Dedifferentiated amniotic fluid mesenchymal stem cell (primary cell): ENCODE results near the gene PDCD7.
"Not testable (repeated sequence)": the region's sequence is repeated elsewhere in the genome, so short reads cannot be mapped to it uniquely, and the experiment has no call there.

Experiments used
- DNase-seq: peaks from one replicate; pipeline ENCODE4 v3.0.0-alpha.2; 2016; ENCODE audit errors: extremely low spot score

Gene PDCD7

GRCh38 chr15:65130941-65131340 is 2.7 kb downstream of the PDCD7 start:
- DNase-seq = no peak

- DNase-seq = no peak
Observed at GRCh38 chr15:65115542-65115941, 18.1 kb downstream of the PDCD7 start.

GRCh38 chr15:65115086-65115485 is 18.5 kb downstream of the PDCD7 start, which contains the start of gene UBAP1L:
Gene UBAP1L (minus strand): TSS chr15:65115200. CDS start chr15:65106215, 8,985 bp downstream.
- no peak for DNase-seq

- DNase-seq = no peak
Observed at GRCh38 chr15:65110676-65111292, 22.8 kb downstream of the PDCD7 start.

GRCh38 chr15:65106011-65106590 is 27.5 kb downstream of the PDCD7 start:
- DNase-seq = no peak

- no peak for DNase-seq
Observed at GRCh38 chr15:65105038-65105437, 28.6 kb downstream of the PDCD7 start.

- DNase-seq = no peak
Observed at GRCh38 chr15:65102912-65103311, 30.7 kb downstream of the PDCD7 start.

- no peak for DNase-seq
Observed at GRCh38 chr15:65101891-65102708, 31.5 kb downstream of the PDCD7 start.

GRCh38 chr15:65101411-65101890 is 32.2 kb downstream of the PDCD7 start:
- DNase-seq = no peak

- DNase-seq = no peak
Observed at GRCh38 chr15:65100442-65100841, 33.2 kb downstream of the PDCD7 start.

GRCh38 chr15:65099801-65100200 is 33.8 kb downstream of the PDCD7 start:
- DNase-seq = not testable (repeated sequence)

- no peak for DNase-seq
Observed at GRCh38 chr15:65099336-65099735, 34.3 kb downstream of the PDCD7 start.

- no peak for DNase-seq
Observed at GRCh38 chr15:65097651-65098263, 35.9 kb downstream of the PDCD7 start.

GRCh38 chr15:65096481-65097385 is 36.9 kb downstream of the PDCD7 start:
- DNase-seq = no peak

GRCh38 chr15:65095747-65096104 is 37.9 kb downstream of the PDCD7 start:
- no peak for DNase-seq

GRCh38 chr15:65095011-65095746 is 38.4 kb downstream of the PDCD7 start:
- no peak for DNase-seq

GRCh38 chr15:65094294-65094995 is 39.2 kb downstream of the PDCD7 start:
- DNase-seq = no peak

GRCh38 chr15:65093793-65094170 is 39.8 kb downstream of the PDCD7 start:
- DNase-seq = not testable (repeated sequence)

- no peak for DNase-seq
Observed at GRCh38 chr15:65092911-65093792, 40.5 kb downstream of the PDCD7 start.
